ENCODE measurements around the gene KCNT1.

The KCNT1 gene

DNA sequence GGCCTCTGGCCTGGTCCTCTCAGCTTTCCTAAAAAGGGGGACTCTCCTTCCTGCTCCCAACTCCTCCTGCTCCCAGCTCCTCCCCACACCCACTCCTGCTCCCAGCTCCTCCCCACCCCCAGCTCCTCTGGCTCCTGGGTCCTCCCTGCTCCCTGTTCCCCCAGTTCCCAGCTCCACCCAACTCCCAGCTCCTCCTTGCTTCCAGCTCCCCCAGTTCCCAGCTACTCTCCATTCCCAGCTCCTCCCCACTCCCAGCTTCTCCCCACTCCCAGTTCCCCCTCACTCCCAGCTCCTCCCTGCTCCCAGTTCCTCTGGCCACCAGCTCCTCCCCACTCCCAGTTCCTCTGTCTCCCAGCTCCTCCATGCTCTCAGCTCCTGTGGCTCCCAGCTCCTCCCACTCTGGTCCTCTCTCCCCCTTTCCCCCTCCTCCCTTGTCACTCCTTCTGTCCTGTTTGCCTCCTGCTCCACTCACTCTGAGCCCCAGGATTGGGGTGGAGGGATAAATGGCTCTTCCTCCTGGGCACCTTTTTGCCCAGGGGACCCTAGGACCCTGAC, 75.7 kb downstream of the KCNT1 start:
- in situ Hi-C loops (cut with MboI; ENCODE audit: low sequenced_read_pairs) = no loop called here

- in situ Hi-C loops (cut with MboI; ENCODE audit: low sequenced_read_pairs) = no loop called here
These were observed 76.4 kb downstream of the KCNT1 start for GRCh38 chr9:135778421-135778820.

- in situ Hi-C loops (cut with MboI; ENCODE audit: low sequenced_read_pairs) = no loop called here
These were observed 77.6 kb downstream of the KCNT1 start for GRCh38 chr9:135779571-135779970.

- in situ Hi-C loops (cut with MboI; ENCODE audit: low sequenced_read_pairs) = no loop called here
These were observed 78.1 kb downstream of the KCNT1 start for GRCh38 chr9:135780086-135780485.

- in situ Hi-C loops (cut with MboI; ENCODE audit: low sequenced_read_pairs) = no loop called here
These were observed 78.6 kb downstream of the KCNT1 start for GRCh38 chr9:135780626-135781025.

DNA sequence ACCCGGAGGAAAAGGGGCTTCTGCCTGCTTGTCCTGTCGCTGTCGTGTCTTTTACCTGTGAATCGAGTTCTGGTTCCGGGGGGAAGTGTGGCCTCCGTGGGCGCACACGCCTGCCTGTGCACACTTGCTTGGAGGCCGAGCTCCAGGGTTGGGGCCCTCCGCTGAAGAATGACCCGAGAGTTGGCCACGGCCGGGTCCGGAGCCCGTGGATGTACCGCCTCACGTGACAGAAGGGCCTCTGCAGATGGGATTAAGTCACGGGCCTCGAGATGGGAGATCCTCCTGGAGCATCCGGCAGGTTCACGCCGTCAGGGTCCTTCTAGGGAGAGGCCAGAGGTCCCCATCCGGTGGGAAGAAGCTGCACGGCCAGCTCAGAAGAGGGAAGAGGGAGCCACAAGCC, 81.0 kb downstream of the KCNT1 start:
- in situ Hi-C loops (cut with MboI; ENCODE audit: low sequenced_read_pairs) = no loop called here

- in situ Hi-C loops (cut with MboI; ENCODE audit: low sequenced_read_pairs) = no loop called here
These were observed 81.7 kb downstream of the KCNT1 start for GRCh38 chr9:135783540-135784245.

GRCh38 chr9:135785013-135785575, 83.1 kb downstream of the KCNT1 start:
- in situ Hi-C loops (cut with MboI; ENCODE audit: low sequenced_read_pairs) = no loop called here

- in situ Hi-C loops (cut with MboI; ENCODE audit: low sequenced_read_pairs) = no loop called here
These were observed 84.2 kb downstream of the KCNT1 start for GRCh38 chr9:135786146-135786690.

DNA sequence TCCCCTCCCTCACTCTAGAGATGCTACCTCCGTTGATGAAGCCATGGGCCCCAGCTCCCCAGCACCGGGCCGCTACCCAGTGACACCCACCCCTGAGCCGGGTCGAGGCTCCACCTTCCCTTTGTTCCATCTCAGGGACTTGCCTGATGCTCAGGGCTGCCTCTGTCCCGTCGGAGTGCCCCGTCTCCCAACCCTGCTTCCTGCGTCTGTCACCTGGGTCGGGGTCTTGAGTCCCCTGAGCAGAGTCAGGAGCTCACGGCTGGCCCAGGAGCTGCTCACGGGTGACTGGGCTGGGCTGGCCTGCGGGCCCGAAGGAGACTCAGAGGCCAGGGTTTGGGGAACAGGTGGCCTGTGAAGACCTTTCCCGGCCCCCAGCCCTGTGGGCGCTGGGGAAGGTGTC, 85.3 kb downstream of the KCNT1 start:
- in situ Hi-C loops (cut with MboI; ENCODE audit: low sequenced_read_pairs) = no loop called here

DNA sequence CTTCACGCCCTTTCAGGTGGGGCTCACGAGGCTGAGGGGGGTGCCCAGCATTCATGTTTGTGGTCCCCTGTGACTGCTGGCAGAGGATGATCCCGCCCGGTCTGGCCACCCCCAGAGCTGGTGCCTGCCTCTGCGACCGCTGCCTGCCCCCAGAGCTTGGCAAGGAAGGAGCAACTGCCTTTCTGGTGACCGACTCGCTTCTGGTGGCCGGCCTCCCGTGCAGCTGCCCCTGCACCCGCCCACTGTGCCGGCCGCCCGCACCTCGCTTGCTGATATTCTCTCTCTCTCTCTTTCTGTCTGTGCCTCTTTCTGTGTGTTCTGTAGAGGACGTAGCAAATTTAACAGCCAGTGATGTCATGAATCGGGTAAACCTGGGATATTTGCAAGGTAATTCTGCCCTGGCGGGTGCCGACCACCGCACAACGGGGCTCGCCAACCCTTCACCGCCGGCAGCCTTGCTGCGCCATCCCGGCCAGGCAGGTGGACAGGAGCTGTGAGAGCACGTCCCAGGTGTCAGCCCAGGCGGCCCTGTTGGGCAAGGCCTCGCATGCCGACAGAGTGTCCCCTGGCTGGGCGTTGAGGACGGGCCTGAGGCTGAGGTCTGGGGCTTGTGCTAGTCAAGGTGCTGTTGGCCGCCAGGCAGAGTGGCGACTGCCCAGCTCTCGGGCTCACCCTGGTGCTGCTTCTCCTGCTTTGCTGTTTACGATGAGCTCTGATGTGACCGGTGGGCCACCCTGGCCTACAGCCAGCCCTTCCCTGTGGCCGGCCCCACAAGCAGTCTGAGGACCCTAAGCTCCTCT, 86.0 kb downstream of the KCNT1 start:
- in situ Hi-C loops (cut with MboI; ENCODE audit: low sequenced_read_pairs) = no loop called here

DNA sequence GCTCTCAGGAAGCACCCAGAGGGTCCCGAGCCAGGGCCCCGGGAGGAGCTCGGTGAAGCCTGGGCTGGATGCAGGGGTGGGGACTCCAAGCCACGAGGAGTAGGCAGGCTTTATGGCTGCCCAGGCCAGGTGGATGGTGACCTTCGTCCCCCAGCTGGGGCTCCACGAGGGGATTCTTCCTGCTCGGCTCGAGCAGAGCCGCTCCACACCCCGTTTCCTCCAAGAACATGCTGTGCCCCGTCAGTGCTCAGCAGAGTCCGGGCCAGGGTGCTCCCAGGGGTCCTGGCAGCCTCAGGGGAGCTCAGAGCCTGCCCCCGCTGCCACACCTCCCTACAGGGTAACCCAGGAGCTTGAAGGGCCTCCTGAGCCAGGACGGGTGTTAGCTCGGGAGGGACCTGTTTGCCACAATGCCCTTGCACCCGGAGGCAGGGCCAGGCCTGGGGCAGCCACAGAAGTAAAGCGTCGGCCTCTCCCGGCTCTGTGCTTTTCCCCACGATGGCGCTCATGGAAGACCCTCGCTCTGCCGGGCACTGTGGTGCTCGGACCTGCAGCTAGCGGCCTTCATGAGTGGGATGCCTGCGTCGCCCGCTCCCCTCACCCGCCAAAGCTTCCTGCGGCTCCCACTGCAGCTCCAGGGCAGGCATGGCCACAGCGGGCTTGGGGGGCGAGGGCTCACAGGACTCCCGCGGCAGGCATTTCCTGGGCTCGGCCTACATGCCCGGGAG, 86.8 kb downstream of the KCNT1 start:
- in situ Hi-C loops (cut with MboI; ENCODE audit: low sequenced_read_pairs) = no loop called here

DNA sequence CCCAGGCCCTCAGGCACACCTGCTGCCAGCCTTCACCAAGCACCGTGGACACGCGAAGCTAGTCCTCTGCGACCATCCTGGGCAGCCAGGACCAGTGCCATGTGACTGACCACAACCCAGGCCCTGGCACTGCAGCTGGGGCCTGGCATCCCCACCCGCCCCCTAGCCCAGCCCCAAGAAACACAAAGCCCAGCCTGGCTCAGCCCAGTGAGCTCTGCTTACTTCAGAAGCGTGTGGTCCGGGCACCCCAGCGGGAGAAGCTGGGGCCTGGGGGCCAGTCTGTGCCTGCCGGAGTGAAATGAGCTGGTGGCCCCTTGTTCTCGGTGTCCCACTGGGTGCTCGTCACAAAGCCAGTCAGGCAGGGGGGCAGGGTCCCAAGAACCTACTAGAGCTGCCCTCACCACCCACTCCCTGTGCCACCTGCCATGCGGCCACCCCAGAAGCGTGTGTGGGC, 87.9 kb downstream of the KCNT1 start:
- in situ Hi-C loops (cut with MboI; ENCODE audit: low sequenced_read_pairs) = no loop called here

GRCh38 chr9:135790356-135790755, 88.4 kb downstream of the KCNT1 start:
- in situ Hi-C loops (cut with MboI; ENCODE audit: low sequenced_read_pairs) = no loop called here

- in situ Hi-C loops (cut with MboI; ENCODE audit: low sequenced_read_pairs) = no loop called here
These were observed 88.9 kb downstream of the KCNT1 start for GRCh38 chr9:135790850-135791249.

DNA sequence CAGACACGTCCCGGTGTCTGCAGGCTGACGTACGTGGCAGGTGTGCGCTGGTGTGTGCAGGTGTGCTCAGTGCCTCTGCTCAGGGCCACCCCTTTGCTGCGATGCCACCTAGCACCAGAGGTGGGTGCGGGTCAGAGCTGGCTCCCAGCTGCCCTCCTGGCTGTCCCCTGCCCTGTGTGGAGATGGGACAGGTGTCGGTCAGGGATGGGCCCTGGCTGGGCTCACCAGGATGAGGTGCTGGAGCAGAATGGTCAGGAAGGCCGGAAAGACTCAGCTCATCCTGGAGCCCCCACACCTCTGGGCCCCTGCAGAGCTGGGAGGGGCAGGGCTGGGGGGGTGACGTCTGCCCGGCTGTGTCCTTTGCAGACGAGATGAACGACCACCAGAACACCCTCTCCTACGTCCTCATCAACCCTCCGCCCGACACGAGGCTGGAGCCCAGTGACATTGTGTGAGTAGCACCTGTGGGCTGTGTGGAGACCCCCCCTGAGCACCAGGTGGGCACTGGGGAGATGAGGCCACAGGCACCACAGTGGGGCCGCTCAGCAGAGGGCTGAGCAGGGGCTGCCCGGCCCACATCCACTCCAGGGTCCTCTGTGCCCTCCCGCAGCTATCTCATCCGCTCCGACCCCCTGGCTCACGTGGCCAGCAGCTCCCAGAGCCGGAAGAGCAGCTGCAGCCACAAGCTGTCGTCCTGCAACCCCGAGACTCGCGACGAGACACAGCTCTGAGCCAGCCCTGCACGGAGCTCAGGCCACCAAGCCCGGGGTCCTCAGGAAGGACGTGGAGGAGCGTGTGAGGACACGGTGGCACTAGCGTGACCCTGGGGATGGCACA, 89.7 kb downstream of the KCNT1 start:
- in situ Hi-C loops (cut with MboI; ENCODE audit: low sequenced_read_pairs) = no loop called here

DNA sequence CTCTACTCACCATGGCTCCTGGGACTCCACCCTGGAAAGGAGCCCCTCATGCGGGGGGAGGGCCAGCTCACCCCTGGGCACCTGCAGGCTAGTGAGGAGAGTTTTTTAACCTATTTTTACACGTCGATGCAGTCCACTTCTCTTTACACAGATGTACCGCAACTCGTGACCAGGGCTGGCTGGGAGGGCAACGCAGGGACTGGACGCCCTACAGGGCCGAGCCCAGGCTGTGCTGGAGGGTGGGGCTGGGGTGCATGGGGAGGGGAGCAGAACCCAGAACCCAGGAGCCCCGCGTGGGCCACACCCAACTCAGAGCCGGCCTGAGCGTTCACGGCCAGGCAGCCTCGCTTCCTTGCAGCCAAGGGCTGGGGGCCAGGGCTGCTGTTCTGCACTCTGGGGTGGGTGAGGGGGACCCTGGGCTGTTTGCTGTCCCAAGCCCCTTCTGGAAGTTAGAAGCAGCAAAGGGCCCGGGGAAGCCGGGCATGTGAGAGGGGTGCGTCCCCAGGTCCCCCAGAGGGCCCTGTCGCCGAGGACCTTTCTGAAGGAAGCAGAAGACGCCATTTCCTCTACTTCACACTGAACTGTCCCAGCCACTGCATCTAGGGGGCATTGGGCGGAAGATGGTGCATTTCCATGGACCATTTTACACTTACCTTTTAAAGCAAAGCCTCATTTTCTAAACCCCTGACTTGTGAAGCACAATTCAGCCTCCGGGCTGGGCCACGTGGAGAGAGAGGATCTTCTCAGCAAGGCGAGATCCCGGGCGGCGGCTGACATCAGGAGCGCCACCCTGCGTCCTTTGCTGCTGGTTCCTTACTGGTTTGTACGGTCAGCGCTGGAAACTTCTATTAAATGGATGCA, 90.5 kb downstream of the KCNT1 start:
- in situ Hi-C loops (cut with MboI; ENCODE audit: low sequenced_read_pairs) = no loop called here

GRCh38 chr9:135793221-135794056, 91.5 kb downstream of the KCNT1 start:
- in situ Hi-C loops (cut with MboI; ENCODE audit: low sequenced_read_pairs) = no loop called here

Measured in HL-60/S4 treated with retinoic acid at 250 ng/mL for 4 days and 3 days (cell line).